DOHH2 (cell line): ENCODE results near the gene PAM.

Experiments
- EZH2phosphoT487 ChIP-seq: fragments of 200-600 bp; sonication (generic); IDR thresholded peaks from 2 replicates; pipeline ENCODE4 v1.6.1; 2017; ENCODE audit warnings: borderline replicate concordance, mild to moderate bottlenecking, antibody characterized with exemption, low read length, moderate library complexity, mixed read lengths
- TF ChIP-seq, protein P1 (sequence below): fragments of 200-600 bp; sonication (generic); IDR thresholded peaks from one replicate; pipeline ENCODE4 v1.5.1; 2014; ENCODE audit warnings: antibody characterized with exemption, mild to moderate bottlenecking, low read depth, low read length; ENCODE audit not compliant: poor library complexity, severe bottlenecking

GRCh38 chr5:102830241-102830640, 75.1 kb downstream of the PAM start:
- TF ChIP-seq, protein P1, sequence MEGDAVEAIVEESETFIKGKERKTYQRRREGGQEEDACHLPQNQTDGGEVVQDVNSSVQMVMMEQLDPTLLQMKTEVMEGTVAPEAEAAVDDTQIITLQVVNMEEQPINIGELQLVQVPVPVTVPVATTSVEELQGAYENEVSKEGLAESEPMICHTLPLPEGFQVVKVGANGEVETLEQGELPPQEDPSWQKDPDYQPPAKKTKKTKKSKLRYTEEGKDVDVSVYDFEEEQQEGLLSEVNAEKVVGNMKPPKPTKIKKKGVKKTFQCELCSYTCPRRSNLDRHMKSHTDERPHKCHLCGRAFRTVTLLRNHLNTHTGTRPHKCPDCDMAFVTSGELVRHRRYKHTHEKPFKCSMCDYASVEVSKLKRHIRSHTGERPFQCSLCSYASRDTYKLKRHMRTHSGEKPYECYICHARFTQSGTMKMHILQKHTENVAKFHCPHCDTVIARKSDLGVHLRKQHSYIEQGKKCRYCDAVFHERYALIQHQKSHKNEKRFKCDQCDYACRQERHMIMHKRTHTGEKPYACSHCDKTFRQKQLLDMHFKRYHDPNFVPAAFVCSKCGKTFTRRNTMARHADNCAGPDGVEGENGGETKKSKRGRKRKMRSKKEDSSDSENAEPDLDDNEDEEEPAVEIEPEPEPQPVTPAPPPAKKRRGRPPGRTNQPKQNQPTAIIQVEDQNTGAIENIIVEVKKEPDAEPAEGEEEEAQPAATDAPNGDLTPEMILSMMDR, result no peak
- no peak for TF ChIP-seq EZH2phosphoT487
